ENCODE results near the gene BTNL8.

Gene BTNL8

DNA sequence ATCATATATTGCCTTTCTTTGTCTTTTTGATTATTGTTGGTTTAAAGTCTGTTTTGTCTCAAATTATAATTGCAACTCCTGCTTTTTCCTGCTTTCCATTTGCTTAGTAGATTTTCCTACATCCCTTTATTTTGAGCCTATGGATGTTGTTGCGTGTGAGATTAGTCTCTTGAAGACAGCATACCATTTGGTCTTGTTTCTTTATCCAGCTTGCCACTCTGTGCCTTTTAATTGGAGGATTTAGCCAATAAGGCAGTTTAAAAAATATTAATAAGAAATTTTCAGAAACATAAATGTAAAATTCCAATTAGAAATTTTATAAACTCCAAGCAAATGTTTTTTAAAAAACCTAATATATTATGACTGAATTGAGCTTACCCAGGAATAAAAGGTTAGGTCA is 24.0 kb downstream of the BTNL8 start (continued):
- TF ChIP-seq TSHZ2 (CRISPR knock-in tag; IDR thresholded peaks at IDR 0.05) = no peak
- no peak for TF ChIP-seq PPARA (CRISPR knock-in tag; IDR thresholded peaks at IDR 0.05; ENCODE audit: borderline replicate concordance)
- TF ChIP-seq RARB (CRISPR knock-in tag; IDR thresholded peaks at IDR 0.05) = no peak
- no peak for TF ChIP-seq ZNF8 (CRISPR knock-in tag; IDR thresholded peaks at IDR 0.05)
- no peak for TF ChIP-seq BACH2 (CRISPR knock-in tag; IDR thresholded peaks at IDR 0.05; ENCODE audit: borderline replicate concordance)
- TF ChIP-seq TOX (CRISPR knock-in tag; IDR thresholded peaks at IDR 0.05; ENCODE audit: borderline replicate concordance) = no peak
- no peak for TF ChIP-seq POU6F1 (CRISPR knock-in tag; IDR thresholded peaks at IDR 0.05; ENCODE audit: borderline replicate concordance, low read depth)
- TF ChIP-seq ZNF70 (CRISPR knock-in tag; IDR thresholded peaks at IDR 0.05) = no peak

GRCh38 chr5:180932660-180933059 is 33.7 kb downstream of the BTNL8 start:
- ATAC-seq = no peak
- no peak for TF ChIP-seq CSDC2 (CRISPR knock-in tag; IDR thresholded peaks at IDR 0.05)
- no peak for TF ChIP-seq ZNF565 (CRISPR knock-in tag; conservative IDR thresholded peaks at IDR 0.05; ENCODE audit: low read depth)
- no peak for TF ChIP-seq ZFP3 (CRISPR knock-in tag; IDR thresholded peaks at IDR 0.05)
- TF ChIP-seq, protein P1, sequence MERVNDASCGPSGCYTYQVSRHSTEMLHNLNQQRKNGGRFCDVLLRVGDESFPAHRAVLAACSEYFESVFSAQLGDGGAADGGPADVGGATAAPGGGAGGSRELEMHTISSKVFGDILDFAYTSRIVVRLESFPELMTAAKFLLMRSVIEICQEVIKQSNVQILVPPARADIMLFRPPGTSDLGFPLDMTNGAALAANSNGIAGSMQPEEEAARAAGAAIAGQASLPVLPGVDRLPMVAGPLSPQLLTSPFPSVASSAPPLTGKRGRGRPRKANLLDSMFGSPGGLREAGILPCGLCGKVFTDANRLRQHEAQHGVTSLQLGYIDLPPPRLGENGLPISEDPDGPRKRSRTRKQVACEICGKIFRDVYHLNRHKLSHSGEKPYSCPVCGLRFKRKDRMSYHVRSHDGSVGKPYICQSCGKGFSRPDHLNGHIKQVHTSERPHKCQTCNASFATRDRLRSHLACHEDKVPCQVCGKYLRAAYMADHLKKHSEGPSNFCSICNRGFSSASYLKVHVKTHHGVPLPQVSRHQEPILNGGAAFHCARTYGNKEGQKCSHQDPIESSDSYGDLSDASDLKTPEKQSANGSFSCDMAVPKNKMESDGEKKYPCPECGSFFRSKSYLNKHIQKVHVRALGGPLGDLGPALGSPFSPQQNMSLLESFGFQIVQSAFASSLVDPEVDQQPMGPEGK (CRISPR knock-in tag; IDR thresholded peaks at IDR 0.05; ENCODE audit: borderline replicate concordance) = no peak
- TF ChIP-seq OSR1 (CRISPR knock-in tag; IDR thresholded peaks at IDR 0.05) = no peak
- TF ChIP-seq ZC3H10 (CRISPR knock-in tag; IDR thresholded peaks at IDR 0.05) = no peak
- no peak for TF ChIP-seq BACH2 (CRISPR knock-in tag; IDR thresholded peaks at IDR 0.05; ENCODE audit: borderline replicate concordance)
- TF ChIP-seq PPARA (CRISPR knock-in tag; IDR thresholded peaks at IDR 0.05; ENCODE audit: borderline replicate concordance) = no peak
- no peak for TF ChIP-seq ESRRG (CRISPR knock-in tag; IDR thresholded peaks at IDR 0.05)
- no peak for TF ChIP-seq TOX (CRISPR knock-in tag; IDR thresholded peaks at IDR 0.05; ENCODE audit: borderline replicate concordance)
- TF ChIP-seq RARB (CRISPR knock-in tag; IDR thresholded peaks at IDR 0.05) = no peak
- no peak for TF ChIP-seq CSRNP3 (CRISPR knock-in tag; IDR thresholded peaks at IDR 0.05)
- TF ChIP-seq GLIS3 (CRISPR knock-in tag; IDR thresholded peaks at IDR 0.05) = no peak
- TF ChIP-seq CREB5 (CRISPR knock-in tag; IDR thresholded peaks at IDR 0.05; ENCODE audit: low read depth) = no peak
- TF ChIP-seq ZFP30 (CRISPR knock-in tag; IDR thresholded peaks at IDR 0.05) = no peak
- TF ChIP-seq POU6F1 (CRISPR knock-in tag; IDR thresholded peaks at IDR 0.05; ENCODE audit: borderline replicate concordance, low read depth) = no peak
- TF ChIP-seq ISL1 (CRISPR knock-in tag; IDR thresholded peaks at IDR 0.05) = no peak

DNA sequence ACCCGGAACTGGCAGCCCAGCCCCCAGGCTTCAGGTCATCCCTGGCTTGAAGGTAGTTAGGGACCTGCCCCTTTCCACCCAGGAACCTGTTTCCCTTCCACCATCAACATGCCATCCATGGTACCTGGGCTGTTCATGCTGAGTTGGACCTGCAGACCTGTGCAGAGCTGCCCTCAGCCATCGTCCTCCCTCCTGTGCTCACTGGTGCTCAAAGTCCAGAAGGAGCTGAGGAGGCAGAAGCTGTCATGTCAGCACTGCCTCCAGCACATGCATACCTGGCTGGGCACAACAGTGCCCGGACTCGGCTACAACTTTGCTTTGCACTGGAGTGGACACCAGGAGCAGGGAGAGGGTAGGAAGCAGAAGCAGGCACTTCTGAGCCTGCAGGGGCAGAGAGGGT is 36.2 kb downstream of the BTNL8 start:
- ATAC-seq = no peak
- TF ChIP-seq TCF4 (CRISPR knock-in tag; IDR thresholded peaks at IDR 0.05; ENCODE audit: borderline replicate concordance) (no peak), GLIS3 (CRISPR knock-in tag; IDR thresholded peaks at IDR 0.05) (no peak), CREB5 (CRISPR knock-in tag; IDR thresholded peaks at IDR 0.05; ENCODE audit: low read depth) (no peak), PPARA (CRISPR knock-in tag; IDR thresholded peaks at IDR 0.05; ENCODE audit: borderline replicate concordance) (no peak), CSRNP3 (CRISPR knock-in tag; IDR thresholded peaks at IDR 0.05) (no peak)
- TF ChIP-seq, protein P1 (CRISPR knock-in tag; IDR thresholded peaks at IDR 0.05; ENCODE audit: borderline replicate concordance) = no peak

All from SK-N-SH treated with all-trans-retinoic acid at 6 μM for 48 hours (cell line).